GM18870 (cell line): ENCODE results near the gene PRDM13.

Source experiments
- ATAC-seq: cut with Tn5 transposase; IDR thresholded peaks from one replicate; pipeline ENCODE4 v1.9.1; 2021; ENCODE audit warnings: moderate library complexity; ENCODE audit not compliant: unreplicated experiment

The PRDM13 gene

GRCh38 chr6:99603421-99604165 lies 3.0 kb upstream of the PRDM13 start:
- peak; percentile 50 for ATAC-seq

- ATAC-seq = no peak
Measured at GRCh38 chr6:99604166-99605073, 2.2 kb upstream of the PRDM13 start.

GRCh38 chr6:99605074-99605734 lies 1.4 kb upstream of the PRDM13 start:
- no peak for ATAC-seq

- no peak for ATAC-seq
Measured at GRCh38 chr6:99605911-99606655, 550 bp upstream of the PRDM13 start.

- ATAC-seq = no peak
Measured at GRCh38 chr6:99607416-99608036, 893 bp downstream of the PRDM13 start.

- no peak for ATAC-seq
Measured at GRCh38 chr6:99608059-99608885, 1.6 kb downstream of the PRDM13 start.

- no peak for ATAC-seq
Measured at GRCh38 chr6:99608886-99609482, 2.4 kb downstream of the PRDM13 start.

- no peak for ATAC-seq
Measured at GRCh38 chr6:99609905-99610489, 3.4 kb downstream of the PRDM13 start.

- peak; percentile 86 for ATAC-seq
Measured at GRCh38 chr6:99611148-99611547, 4.5 kb downstream of the PRDM13 start.

- ATAC-seq = no peak
Measured at GRCh38 chr6:99612551-99613408, 6.1 kb downstream of the PRDM13 start.

- no peak for ATAC-seq
Measured at GRCh38 chr6:99613409-99613704, 6.7 kb downstream of the PRDM13 start.

- no peak for ATAC-seq
Measured at GRCh38 chr6:99613705-99614429, 7.2 kb downstream of the PRDM13 start.

GRCh38 chr6:99614430-99615186 lies 8.0 kb downstream of the PRDM13 start:
- ATAC-seq = no peak

- ATAC-seq = no peak
Measured at GRCh38 chr6:99617131-99617530, 10.5 kb downstream of the PRDM13 start.

GRCh38 chr6:99618649-99619408 lies 12.2 kb downstream of the PRDM13 start:
- ATAC-seq = no peak

GRCh38 chr6:99619409-99619762 lies 12.8 kb downstream of the PRDM13 start:
- no peak for ATAC-seq
